Mononuclear cell (primary cell): ENCODE results near the gene FAM83E. TPM values are rescaled to one million over a fixed set of nuclear protein-coding genes. Genes with fewer than 3 reads are reported as not detected.
"Not testable (repeated sequence)": the region's sequence is repeated elsewhere in the genome, so short reads cannot be mapped to it uniquely, and the experiment has no call there.

Source experiments
- H3K27me3 ChIP-seq: 2 replicates; pipeline ENCODE4 v1.6.0; 2011; ENCODE audit warnings: low read length, control low read depth; ENCODE audit not compliant: insufficient read depth
- H3K4me1 ChIP-seq: 2 replicates; pipeline ENCODE4 v1.5.1; 2011; ENCODE audit warnings: mild to moderate bottlenecking, low read length, control low read depth; ENCODE audit not compliant: insufficient read depth
- H3K4me3 ChIP-seq: 2 replicates; pipeline ENCODE4 v1.5.1; 2011; ENCODE audit warnings: mild to moderate bottlenecking, low read length, moderate library complexity
- H3K9me3 ChIP-seq: 2 replicates; pipeline ENCODE4 v1.5.1; 2011; ENCODE audit warnings: low read depth, mild to moderate bottlenecking, control low read depth, low read length
- total RNA-seq: library from RNA; depleted of rRNA; stranded (reverse); fragments of >200 nt; gene quantifications from one replicate; pipeline ENCODE4 v1.2.3, GENCODE V29; 2012

Gene FAM83E
- total RNA-seq = 0.73 TPM

GRCh38 chr19:48614436-48615230 is at the start of gene FAM83E:
FAM83E (minus strand) TSS chr19:48615076; CDS start chr19:48613372, 1,704 bp downstream.
- H3K9me3 ChIP-seq = no peaks in the 10 kb centered on the region
- H3K4me3 ChIP-seq = no peak within 1 kb of the TSS
- H3K27me3 ChIP-seq = no peaks in the 10 kb centered on the region
- H3K4me1 ChIP-seq = peaks cover 24% of the 10 kb centered on the region

- Histone ChIP-seq H3K27me3 (no peaks in the 10 kb centered on the region), H3K9me3 (no peaks in the 10 kb centered on the region), H3K4me3 (no peak overlapping the region), H3K4me1 (peaks cover 12% of the 10 kb centered on the region)
These were observed 49.6 kb upstream of the FAM83E start for GRCh38 chr19:48664476-48664875.

- Histone ChIP-seq H3K4me3 (no peak overlapping the region), H3K4me1 (peaks cover 12% of the 10 kb centered on the region), H3K27me3 (no peaks in the 10 kb centered on the region), H3K9me3 (no peaks in the 10 kb centered on the region)
These were observed 48.8 kb upstream of the FAM83E start for GRCh38 chr19:48663667-48664066.

GRCh38 chr19:48661711-48662090 is 46.8 kb upstream of the FAM83E start:
- Histone ChIP-seq H3K4me1 (peaks cover 12% of the 10 kb centered on the region), H3K4me3 (no peak overlapping the region), H3K9me3 (no peaks in the 10 kb centered on the region), H3K27me3 (no peaks in the 10 kb centered on the region)

GRCh38 chr19:48660852-48661710 is 46.2 kb upstream of the FAM83E start:
- H3K4me1 ChIP-seq = peaks cover 12% of the 10 kb centered on the region
- no peaks in the 10 kb centered on the region for H3K9me3 ChIP-seq
- H3K4me3 ChIP-seq = no peak overlapping the region
- H3K27me3 ChIP-seq = no peaks in the 10 kb centered on the region

GRCh38 chr19:48659768-48660167 is 44.9 kb upstream of the FAM83E start:
- no peak overlapping the region for H3K4me3 ChIP-seq

GRCh38 chr19:48658483-48658882 is 43.6 kb upstream of the FAM83E start:
- Histone ChIP-seq H3K9me3 (no peaks in the 10 kb centered on the region), H3K4me3 (no peak overlapping the region), H3K4me1 (peaks cover 12% of the 10 kb centered on the region), H3K27me3 (no peaks in the 10 kb centered on the region)

More at GRCh38 chr19:48659768-48660167, 44.9 kb upstream of the FAM83E start:
- Histone ChIP-seq H3K9me3 (no peaks in the 10 kb centered on the region), H3K27me3 (no peaks in the 10 kb centered on the region), H3K4me1 (peaks cover 12% of the 10 kb centered on the region)

- peaks cover 16% of the 10 kb centered on the region for H3K4me1 ChIP-seq
- H3K4me3 ChIP-seq, H3K27me3 ChIP-seq, H3K9me3 ChIP-seq: not testable (repeated sequence)
These were observed 43.0 kb upstream of the FAM83E start for GRCh38 chr19:48657828-48658227.

GRCh38 chr19:48656840-48657474 is 42.1 kb upstream of the FAM83E start:
- Histone ChIP-seq H3K9me3 (no peaks in the 10 kb centered on the region), H3K4me3 (no peak overlapping the region), H3K27me3 (no peaks in the 10 kb centered on the region)

GRCh38 chr19:48654299-48655059 is 39.6 kb upstream of the FAM83E start:
- Histone ChIP-seq H3K27me3 (no peaks in the 10 kb centered on the region), H3K9me3 (no peaks in the 10 kb centered on the region), H3K4me1 (peaks cover 9% of the 10 kb centered on the region), H3K4me3 (no peak overlapping the region)

More at GRCh38 chr19:48656840-48657474, 42.1 kb upstream of the FAM83E start:
- H3K4me1 ChIP-seq = peaks cover 18% of the 10 kb centered on the region

GRCh38 chr19:48651683-48652048 is 36.8 kb upstream of the FAM83E start:
- Histone ChIP-seq H3K4me3 (no peak overlapping the region), H3K27me3 (no peaks in the 10 kb centered on the region), H3K9me3 (no peaks in the 10 kb centered on the region), H3K4me1 (peaks cover 26% of the 10 kb centered on the region)

GRCh38 chr19:48650974-48651682 is 36.3 kb upstream of the FAM83E start:
- peaks cover 26% of the 10 kb centered on the region for H3K4me1 ChIP-seq
- no peaks in the 10 kb centered on the region for H3K27me3 ChIP-seq
- no peak overlapping the region for H3K4me3 ChIP-seq
- H3K9me3 ChIP-seq = no peaks in the 10 kb centered on the region

GRCh38 chr19:48648134-48648533 is 33.3 kb upstream of the FAM83E start:
- peaks cover 46% of the 10 kb centered on the region for H3K4me1 ChIP-seq
- no peak overlapping the region for H3K4me3 ChIP-seq
- no peaks in the 10 kb centered on the region for H3K9me3 ChIP-seq
- H3K27me3 ChIP-seq = no peaks in the 10 kb centered on the region

- H3K4me3 ChIP-seq = no peak overlapping the region
- H3K4me1 ChIP-seq = peaks cover 42% of the 10 kb centered on the region
- no peaks in the 10 kb centered on the region for H3K9me3 ChIP-seq
- no peaks in the 10 kb centered on the region for H3K27me3 ChIP-seq
These were observed 31.9 kb upstream of the FAM83E start for GRCh38 chr19:48646722-48647216.
